GM19023 (cell line): Measurements from ENCODE around the gene ANKRD1.

ENCODE experiments used
- ATAC-seq: cut with Tn5 transposase; IDR thresholded peaks from one replicate; pipeline ENCODE4 v1.9.1; 2021; ENCODE audit warnings: mild to moderate bottlenecking, moderate library complexity; ENCODE audit not compliant: unreplicated experiment

Gene ANKRD1

DNA sequence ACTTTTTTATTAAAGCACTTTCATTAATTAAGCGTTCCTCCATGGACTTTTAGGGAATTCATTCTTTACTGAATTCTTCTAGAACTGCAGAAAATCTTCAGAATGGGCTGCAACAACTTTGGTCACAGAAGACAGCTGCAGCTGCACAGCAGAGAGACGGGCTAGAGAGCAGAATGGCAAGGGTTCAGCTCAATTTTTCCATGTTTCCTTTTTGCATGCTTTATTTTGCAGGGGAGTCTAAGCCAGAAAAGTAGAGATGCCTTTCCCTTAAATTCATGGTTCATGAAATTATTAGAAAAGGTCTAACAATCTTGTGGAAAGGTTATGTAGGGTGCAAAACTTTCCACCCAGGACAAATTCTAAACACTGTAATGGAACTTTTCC lies 15.4 kb upstream of the ANKRD1 start:
- no peak for ATAC-seq

DNA sequence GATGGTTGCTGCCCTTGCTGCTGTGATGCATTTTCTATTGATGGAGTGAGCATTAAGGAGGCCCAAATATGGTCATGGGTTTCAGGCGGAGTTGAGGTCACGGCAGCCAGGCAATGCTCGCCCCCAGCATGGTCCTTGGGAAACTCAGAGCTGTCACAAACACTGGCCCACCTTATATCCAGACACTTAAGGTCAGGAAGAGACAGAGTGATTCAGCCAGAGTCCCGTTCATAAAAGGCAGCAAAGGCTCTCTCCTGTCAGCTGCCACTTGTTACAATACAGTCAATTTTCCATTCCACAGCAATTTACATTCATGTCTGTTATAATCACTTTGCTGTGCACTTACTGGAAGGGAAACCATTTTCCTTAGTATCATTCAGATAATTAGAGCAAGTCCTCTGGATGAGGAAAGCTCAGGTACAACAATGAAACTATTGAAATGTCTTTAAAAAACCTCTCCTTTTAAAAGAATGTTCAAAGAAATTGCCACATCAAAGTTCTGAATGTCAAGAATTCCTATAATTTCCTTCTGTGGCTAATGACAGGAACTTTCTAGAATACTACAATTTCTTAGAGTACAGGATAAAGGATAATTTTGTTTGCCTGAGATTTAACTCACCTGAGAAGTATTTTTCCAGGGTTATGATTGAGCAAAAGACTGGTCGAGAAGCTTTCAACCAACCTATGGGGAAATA lies 14.8 kb upstream of the ANKRD1 start:
- no peak for ATAC-seq

DNA sequence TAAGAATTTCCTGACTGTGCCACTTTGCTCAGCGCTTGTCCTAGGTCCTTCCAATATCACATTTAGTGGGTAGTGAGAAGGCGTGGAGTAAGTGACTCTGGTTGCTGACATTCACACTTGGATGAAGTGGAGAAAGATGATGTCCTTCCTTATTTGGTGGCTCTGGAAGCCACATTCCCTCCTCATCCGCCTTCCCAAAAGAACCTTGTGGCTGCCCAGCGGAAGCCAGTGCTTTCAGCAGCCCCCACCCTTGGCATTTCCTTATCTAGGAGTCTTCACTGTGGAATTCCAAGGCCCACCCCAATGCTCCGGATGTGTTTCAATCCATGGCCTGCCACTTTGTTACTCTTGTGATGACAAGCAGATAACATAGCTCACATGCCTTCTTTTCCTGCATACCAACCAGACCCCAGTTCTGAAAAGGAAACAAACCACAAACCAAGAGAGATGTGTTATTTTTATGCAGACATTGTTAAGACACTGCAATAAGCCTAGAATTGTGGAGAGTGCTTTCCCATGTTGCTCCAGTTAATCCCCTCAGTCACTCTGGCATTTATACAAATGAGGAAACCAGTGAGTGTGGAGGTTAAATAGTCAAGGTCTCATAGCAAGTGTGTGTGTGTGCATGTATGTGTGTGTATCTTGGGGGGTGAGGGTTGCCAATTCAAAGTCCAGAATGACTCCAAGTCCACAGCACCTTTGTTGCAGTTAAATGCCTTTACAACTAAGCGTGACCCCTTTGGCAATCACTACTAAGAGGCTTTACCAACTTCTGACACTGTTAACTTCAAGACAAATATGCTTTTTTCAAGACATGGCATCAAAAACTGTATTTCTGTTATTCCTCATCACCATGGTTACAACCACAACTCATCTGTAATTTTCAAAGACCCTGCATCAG lies 10.3 kb upstream of the ANKRD1 start:
- no peak for ATAC-seq

DNA sequence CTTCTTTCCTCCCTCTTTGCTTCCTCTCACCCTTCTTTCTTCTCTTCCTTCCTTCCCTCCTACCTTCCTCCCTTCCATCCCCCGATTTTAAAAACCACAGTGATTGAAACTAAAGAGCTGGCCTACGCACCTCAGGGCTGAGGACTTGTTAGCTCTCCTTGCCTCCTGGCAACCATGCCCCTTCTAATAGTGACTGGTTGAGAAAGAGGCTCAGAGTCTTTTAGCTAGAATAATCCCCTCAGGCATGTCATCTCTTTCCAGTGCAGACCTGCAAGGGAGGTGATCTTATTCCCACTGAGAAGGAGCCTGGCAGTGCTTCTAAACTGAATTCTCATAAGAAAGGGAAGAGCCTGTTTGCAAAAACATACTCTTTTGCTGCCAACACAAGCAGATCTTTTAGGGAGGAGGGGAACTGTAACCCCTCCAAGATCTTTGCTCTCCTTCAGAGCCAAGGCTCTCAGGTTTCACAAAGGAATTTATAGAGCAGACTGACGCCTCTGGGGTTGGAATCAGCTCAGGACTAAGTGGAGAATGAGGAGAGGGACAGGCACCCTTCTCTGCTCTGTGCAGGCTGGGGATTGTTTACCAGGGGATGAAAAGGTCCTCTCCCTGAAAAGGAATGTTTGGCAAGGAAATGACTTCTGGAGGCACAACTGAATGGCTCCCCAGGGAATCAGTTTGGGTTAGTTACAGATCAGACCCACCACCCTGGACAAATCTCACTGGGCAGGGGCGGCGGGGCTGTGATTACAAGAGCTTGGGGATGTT lies 9.4 kb upstream of the ANKRD1 start:
- no peak for ATAC-seq

DNA sequence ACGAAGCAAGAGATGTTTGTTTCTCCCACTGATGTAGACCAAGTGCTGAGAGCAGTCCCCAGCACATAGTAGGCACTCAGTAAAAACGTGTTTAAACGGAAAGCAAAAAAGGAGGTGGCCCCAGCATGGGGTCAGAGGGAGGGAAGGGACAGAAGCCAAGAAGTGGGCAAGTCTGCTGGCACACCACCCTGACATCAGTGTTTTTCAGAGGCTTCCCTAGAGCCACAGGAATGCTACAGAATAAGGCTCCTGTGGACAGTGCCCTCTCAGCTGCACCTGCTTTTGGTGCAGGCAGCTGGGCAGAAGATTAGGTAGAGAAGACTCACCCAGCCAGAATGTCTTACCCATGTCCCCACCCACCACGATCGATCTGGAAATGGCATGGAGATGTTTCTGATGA lies 8.3 kb upstream of the ANKRD1 start:
- no peak for ATAC-seq

DNA sequence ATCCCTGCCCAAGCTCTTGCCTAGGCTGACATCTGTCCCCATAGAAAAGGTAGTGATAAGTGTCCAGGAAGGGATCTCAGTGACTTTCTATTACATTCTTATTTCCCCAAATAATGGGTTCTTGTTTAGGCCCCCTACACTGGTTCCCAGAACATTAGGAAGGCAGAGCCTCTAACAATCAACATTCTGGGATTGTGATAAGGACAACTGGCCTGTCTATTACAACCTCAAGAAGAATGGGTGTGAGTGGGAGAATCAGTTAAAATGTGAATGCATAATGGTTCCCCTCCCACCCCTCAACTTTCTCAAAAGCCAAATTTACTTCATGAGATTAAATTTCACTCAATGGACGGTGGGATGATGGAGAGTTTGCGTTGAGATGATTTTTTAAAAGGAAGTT lies 6.4 kb upstream of the ANKRD1 start:
- ATAC-seq, result no peak

DNA sequence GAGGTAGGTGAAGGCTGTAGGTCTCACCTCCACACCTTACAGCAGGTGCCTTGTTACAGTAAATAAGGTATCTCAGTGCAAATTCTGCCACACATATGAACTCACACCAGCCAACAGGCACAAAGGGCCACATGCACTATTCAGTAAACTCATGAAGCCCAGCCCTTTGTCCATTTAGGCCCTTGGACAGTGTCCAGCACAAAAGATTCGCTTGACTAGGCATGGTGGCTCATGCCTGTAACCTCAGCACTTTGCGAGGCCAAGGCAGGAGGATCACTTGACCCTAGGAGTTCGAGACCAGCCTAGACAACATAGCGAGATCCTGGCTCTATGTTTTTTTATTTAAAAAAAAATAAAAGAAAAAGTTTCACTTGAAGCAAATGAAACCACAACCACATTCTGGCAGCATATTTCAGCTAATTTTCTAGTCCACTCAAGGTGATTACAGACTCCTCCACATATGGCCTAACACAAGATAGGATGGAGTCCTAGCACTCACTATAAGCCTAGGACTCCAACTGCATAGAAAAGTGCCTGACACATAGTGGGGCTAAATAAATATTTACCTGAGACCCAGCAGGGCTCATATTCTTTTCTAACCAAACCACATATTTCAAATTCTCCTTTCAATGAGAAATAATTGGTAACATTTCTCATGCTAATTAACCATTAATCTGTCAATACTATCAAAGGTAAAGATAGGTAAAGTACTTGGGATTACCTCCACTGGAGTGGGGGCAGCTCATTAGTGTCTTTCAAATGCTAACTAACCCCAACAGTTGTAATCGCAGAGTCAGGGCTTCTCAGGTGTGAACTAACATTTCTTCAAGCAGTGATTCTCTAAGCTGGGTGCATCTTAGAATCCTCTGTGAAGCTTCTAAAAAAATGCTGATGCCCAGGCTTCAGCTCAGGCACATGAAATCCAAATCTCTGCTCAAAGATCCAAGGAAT lies 4.5 kb upstream of the ANKRD1 start:
- no peak for ATAC-seq

DNA sequence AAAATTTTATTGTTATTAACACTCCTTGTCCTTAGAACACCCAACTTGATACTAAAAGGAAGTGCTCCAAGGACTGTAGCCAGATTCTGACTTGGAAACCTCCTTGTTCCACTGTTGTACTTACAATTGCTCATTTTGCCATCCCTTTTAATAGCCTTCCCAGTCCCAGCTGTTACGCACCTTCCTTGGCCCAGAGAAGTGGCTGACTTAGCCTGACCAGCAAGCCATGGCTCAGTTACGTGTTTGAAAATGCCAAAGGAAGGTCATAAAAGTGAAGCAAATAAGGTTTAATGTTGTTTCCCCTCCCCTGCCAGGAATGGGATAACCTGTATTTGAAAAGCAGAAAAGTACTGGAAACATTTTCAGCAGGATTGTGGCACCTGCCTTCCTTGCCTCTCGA lies 3.7 kb upstream of the ANKRD1 start:
- no peak for ATAC-seq

DNA sequence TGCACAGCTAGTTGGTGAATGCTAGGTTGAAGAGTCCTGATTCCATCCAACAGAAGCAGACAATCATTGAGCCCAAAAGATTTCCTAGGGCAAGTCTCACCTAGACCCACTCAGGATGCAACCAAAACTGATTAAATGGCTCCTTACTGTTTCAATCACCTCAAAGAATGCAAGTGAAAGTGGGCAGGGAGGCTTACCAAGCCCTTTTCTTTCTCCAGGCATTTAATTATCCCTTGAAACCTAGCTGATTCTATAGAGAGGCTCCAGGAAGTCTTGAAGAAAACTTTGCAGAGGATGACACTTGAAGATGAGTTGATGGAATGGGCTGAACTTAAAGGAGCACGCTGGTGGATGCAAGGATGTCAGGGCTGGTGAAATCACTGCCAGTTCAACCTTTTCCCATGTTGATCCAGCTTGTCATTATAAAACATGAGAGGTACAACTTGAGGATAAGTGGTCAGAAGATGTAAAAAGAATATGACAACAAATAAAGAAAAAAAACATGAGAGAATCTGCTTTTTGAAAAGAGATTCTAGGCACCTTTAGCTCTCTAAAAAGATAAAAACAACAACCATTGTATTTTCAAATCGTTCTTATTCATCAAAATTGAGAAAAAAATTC lies 2.3 kb upstream of the ANKRD1 start:
- no peak for ATAC-seq

DNA sequence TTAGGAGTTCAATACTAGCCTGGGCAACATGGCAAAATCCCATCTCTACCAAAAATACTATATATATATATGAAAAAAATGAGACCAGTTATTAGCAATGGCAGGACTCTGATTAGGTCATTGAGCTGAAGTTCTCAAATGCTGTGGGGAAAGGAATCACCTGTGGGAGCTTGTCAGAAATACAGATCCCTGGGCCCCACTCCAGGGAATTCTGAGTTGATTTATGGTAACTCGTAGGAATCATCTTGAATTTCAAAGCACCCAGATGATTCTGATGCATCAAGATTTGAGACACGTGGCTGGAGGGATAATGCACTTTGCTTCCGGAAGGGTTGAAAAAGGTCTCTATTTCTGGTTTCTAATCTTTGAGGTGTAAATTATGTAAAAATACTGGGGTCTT lies 1.0 kb upstream of the ANKRD1 start:
- no peak for ATAC-seq

DNA sequence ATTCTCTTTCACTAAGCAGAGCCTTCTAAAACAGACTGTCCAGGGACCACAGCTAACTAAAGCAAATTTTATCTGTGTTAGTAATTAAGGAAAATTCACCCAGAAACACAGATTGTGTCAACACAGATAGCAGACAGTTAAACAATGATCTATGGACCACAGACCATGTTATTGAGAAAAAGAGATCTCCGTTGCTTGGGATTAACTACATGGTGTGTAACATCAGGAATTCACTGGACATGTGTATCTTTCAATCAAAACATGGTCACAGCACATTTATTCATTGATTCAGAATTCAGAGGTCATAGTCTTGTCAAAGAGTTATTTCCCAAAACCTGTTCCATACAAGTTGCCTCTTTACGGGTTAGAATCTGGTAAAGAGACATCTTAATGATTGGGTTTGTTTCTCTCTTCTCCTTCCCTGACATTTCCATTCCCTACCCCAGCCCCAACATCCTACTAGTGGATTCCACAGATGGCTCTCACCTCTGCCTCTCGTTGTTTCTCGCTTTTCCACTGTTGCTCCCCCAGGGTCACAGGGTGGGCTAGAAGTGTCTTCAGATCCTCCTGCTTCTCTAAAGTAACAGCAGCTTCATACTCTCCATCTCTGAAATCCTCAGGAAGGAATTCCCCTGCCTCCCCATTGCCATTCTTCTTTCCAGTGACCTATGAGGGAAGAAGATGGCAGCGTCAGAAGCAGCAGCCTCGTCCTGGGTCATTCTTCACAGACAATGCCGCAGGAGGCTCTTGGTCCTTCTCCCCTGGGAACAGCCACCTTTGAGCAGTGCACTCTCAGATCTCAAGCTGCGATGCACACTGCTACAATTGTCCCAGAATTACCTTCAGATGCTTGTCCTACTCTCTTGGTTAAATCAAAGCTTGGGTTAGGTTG lies 958 bp downstream of the ANKRD1 start:
- ATAC-seq, result no peak

DNA sequence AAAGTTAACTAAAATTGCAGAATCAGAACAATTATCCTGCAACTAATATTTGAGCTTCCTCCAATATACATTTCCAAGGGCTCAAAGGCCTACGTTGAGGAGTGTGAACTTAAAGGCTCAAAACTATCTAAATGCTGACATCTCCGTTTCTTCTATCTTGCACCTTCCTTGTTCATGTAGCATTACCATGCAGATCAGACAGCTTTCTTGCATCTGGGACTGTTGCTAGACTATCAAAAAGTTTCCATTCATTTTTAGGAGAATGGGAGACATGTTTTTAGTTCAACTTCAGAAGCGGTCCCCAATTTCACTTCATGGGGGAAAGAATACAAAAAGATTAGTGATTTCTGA lies 2.9 kb downstream of the ANKRD1 start:
- ATAC-seq, result no peak

DNA sequence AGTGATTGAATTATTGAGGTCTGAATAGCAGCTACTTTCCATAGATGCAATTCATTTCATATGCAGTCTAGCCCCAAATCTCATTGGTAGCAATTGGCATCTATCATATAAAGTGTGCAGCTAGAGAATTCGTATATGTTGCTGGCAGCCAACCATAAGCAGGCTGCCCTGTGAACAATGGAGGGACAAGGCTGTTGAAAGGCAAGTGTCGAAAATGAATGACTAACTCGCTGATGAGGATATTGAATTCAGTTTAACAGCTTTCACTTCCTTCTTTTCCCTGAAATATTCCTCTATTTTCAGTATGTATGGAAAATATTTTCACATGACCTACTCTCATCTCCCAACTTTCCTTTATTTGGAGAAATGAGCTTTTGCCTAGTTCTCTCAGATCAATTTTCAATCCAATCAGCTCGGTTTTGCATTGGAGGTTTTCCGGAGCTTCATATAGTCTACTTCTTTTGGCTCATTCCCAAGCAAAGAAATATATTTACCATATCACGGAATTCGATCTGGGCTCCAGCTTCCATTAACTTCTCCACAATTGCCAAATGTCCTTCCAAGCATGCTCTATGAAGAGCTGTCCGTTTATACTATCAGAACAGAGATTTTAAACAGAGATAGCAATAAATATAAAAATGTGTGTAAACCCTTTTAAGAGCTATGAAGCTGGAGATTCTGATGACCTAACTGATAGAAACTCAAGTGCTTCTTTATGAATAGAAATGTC lies 3.5 kb downstream of the ANKRD1 start:
- ATAC-seq, result no peak

DNA sequence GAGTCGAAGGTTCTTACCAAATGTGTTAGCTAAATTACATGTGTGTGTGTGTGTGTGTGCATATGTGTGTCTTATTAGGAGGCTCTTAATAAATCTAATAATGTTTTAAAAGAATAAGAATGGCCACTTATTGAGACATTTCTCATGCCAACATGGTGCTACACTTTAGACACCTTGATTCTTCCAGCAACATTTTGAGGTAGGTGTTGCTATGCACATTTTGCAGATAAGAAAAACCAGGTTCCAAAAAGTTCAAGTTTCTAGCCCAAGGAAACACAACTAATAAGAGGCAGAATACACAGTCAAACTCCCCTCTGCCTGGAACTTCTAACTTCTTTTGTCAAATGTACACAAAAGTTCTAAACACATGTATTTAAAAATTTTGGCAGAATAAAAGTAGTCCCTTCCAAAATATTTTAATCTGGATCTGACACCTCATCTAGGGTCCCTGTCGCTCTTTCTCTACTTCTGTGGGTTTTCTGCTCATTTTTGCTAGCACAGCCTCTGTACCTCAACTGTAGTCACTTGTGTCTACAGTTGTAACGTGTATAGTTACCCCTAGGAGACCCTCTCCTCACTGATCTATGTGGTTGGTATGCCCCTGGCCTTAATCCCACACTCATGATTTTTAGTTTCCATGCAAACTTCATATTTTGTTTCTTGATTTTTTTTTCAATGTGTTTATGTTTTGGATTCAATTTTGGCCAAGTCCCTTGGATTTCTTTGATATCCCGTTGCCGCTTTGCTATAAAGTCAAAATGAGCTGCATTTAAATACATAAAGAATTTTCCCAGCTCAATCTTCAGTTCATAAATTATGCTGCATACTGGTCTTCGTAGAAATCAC lies 4.3 kb downstream of the ANKRD1 start:
- no peak for ATAC-seq

DNA sequence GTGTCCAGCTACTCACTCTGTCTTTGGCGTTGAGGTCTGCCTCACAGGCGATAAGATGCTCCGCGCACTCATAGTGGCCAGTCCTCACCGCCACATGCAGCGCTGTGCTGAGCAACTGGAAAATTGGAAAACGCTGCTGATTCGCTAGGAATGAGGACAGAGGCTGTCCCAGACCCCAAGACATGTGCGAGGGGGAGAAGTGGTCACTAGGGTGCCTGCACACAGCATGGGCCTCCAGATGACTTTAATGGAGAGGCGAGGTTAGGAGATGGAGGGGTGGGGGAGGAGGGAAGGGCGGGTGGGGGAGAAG lies 5.2 kb downstream of the ANKRD1 start:
- no peak for ATAC-seq

DNA sequence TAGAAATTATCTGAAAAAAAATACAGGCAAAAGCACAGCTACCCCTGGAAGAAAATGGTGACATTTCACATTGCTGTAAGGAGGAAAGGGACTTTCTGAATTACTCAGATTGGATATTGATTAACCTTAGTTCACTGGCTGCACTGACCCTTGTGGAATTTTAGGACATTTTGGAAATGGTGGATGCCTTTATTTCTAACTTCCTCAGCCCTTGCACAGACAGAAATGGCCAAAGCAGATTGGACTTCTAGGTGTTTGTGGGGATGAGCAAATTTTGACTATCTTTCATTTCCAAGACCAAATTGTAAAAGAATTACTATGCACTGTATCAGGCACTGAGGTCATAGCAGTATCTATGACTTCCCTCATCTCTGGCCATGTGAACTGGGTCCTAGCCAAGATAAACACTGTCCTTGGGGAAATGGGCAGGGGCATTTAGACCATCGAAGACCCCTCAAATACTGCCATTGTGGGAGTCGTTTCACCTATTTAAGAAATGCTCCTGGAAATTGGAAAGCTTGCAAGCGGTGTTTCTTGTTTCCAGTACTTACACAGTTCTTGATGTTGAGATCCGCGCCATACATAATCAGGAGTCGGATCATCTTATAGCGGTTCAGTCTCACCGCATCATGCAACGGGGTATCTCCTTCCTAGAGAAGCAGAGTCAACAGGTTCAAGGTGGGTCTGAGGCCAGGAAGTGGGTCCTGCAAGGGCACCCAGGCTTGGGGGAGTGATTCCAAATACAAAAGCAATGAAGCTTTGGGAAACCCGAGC lies 5.7 kb downstream of the ANKRD1 start:
- ATAC-seq, result no peak

DNA sequence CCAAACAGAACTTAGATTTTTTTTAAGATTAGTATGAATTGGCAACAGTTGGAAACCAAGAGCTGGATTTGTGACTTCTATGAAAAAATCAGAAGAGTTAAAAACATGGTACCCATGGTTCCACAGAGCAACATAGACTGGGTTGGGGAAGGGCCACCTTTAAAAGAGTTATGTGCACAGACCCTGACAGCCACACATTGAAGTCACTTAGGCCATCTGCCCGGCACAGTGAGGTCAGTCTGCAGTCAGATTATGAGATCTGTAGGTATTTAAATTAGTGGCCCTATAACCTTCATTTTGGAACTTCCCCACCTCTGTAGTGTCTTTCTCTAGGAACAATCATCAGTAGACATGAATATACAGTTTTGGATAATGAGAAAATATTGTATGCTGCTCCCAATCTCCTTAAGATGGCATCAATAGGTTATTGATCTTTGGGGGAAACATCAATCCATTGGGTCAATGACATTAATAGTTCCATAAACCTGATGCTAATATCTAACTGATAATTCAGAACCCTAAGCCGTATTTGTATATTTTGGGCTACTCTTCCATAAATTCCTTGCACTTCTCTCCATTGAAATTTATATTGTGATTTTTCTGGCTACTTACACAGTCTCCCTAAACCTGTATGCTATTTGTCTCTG lies 7.0 kb downstream of the ANKRD1 start:
- no peak for ATAC-seq
